HUES6 (cell line): ENCODE measurements around the gene TNK2.
A peak's percentile ranks its signal among the peaks of the same experiment; 100 is the strongest.
"Not testable (repeated sequence)": the region's sequence is repeated elsewhere in the genome, so short reads cannot be mapped to it uniquely, and the experiment has no call there.

ENCODE experiments used
- H3K27ac ChIP-seq: 2 replicates; pipeline ENCODE4 v1.7.0; 2013; ENCODE audit warnings: low read depth, mild to moderate bottlenecking, low read length, inconsistent platforms
- H3K27me3 ChIP-seq: 2 replicates; pipeline ENCODE4 v1.6.1; 2013; ENCODE audit warnings: low read length; ENCODE audit not compliant: control insufficient read depth, insufficient read depth
- H3K36me3 ChIP-seq: 2 replicates; pipeline ENCODE4 v1.6.1; 2013; ENCODE audit warnings: low read length; ENCODE audit not compliant: control insufficient read depth, insufficient read depth
- H3K4me1 ChIP-seq: 2 replicates; pipeline ENCODE4 v1.6.1; 2013; ENCODE audit warnings: low read length; ENCODE audit not compliant: control insufficient read depth, insufficient read depth
- H3K4me3 ChIP-seq: 2 replicates; pipeline ENCODE4 v1.5.1; 2013; ENCODE audit warnings: low read depth, low read length
- H3K9ac ChIP-seq: one replicate; pipeline ENCODE4 v1.6.1; 2013; ENCODE audit warnings: mild to moderate bottlenecking, low read length
- H3K9me3 ChIP-seq: 2 replicates; pipeline ENCODE4 v1.6.1; 2013; ENCODE audit warnings: low read depth, low read length; ENCODE audit not compliant: control insufficient read depth, insufficient read depth

Gene TNK2

GRCh38 chr3:195916291-195916690, 7.9 kb upstream of the TNK2 start:
- Histone ChIP-seq H3K9ac (no peak overlapping the region), H3K27me3 (peaks cover 2% of the 10 kb centered on the region; the same call in 1 of the 2 replicates), H3K4me1 (peaks cover 14% of the 10 kb centered on the region), H3K27ac (no peak overlapping the region), H3K9me3 (no peaks in the 10 kb centered on the region), H3K36me3 (no peaks in the 10 kb centered on the region), H3K4me3 (no peak overlapping the region)

- Histone ChIP-seq H3K9ac (peak overlapping the region; percentile 49), H3K4me3 (peak overlapping the region; percentile 31), H3K36me3 (no peaks in the 10 kb centered on the region), H3K27ac (peak overlapping the region; percentile 60), H3K27me3 (peaks cover 2% of the 10 kb centered on the region; the same call in 1 of the 2 replicates), H3K4me1 (peaks cover 25% of the 10 kb centered on the region), H3K9me3 (no peaks in the 10 kb centered on the region)
Observed at GRCh38 chr3:195914648-195915473, 6.5 kb upstream of the TNK2 start.

GRCh38 chr3:195914146-195914545, 5.8 kb upstream of the TNK2 start:
- not testable (repeated sequence) for H3K27me3 ChIP-seq, H3K36me3 ChIP-seq, H3K9me3 ChIP-seq, H3K4me3 ChIP-seq, H3K9ac ChIP-seq
- Histone ChIP-seq H3K4me1 (peaks cover 25% of the 10 kb centered on the region), H3K27ac (peak overlapping the region; percentile 60; the same call in 1 of the 2 replicates)

GRCh38 chr3:195913382-195913781, 5.0 kb upstream of the TNK2 start:
- no peaks in the 10 kb centered on the region for H3K36me3 ChIP-seq
- no peak overlapping the region for H3K9ac ChIP-seq
- peaks cover 2% of the 10 kb centered on the region; the same call in 1 of the 2 replicates for H3K27me3 ChIP-seq
- no peak overlapping the region for H3K27ac ChIP-seq
- peaks cover 25% of the 10 kb centered on the region for H3K4me1 ChIP-seq
- H3K9me3 ChIP-seq = no peaks in the 10 kb centered on the region
- H3K4me3 ChIP-seq = no peak overlapping the region

GRCh38 chr3:195911946-195912270, 3.6 kb upstream of the TNK2 start:
- H3K9me3 ChIP-seq = no peaks in the 10 kb centered on the region
- no peak overlapping the region for H3K9ac ChIP-seq
- peaks cover 38% of the 10 kb centered on the region for H3K4me1 ChIP-seq
- no peak overlapping the region for H3K4me3 ChIP-seq
- H3K36me3 ChIP-seq = no peaks in the 10 kb centered on the region
- no peak overlapping the region for H3K27ac ChIP-seq
- H3K27me3 ChIP-seq = peaks cover 8% of the 10 kb centered on the region; the same call in 1 of the 2 replicates

GRCh38 chr3:195911041-195911945, 2.9 kb upstream of the TNK2 start:
- H3K27ac ChIP-seq = no peak overlapping the region
- H3K4me1 ChIP-seq = peaks cover 40% of the 10 kb centered on the region
- H3K36me3 ChIP-seq = no peaks in the 10 kb centered on the region
- H3K4me3 ChIP-seq = no peak overlapping the region
- H3K27me3 ChIP-seq = peaks cover 6% of the 10 kb centered on the region; the same call in 1 of the 2 replicates
- H3K9ac ChIP-seq = no peak overlapping the region
- no peaks in the 10 kb centered on the region for H3K9me3 ChIP-seq

GRCh38 chr3:195910499-195910845, 2.1 kb upstream of the TNK2 start:
- H3K27me3 ChIP-seq = peaks cover 6% of the 10 kb centered on the region; the same call in 1 of the 2 replicates
- peak overlapping the region; percentile 83 for H3K4me3 ChIP-seq
- no peaks in the 10 kb centered on the region for H3K36me3 ChIP-seq
- peak overlapping the region; percentile 72; the same call in 1 of the 2 replicates for H3K27ac ChIP-seq
- H3K9me3 ChIP-seq = no peaks in the 10 kb centered on the region
- peak overlapping the region; percentile 88 for H3K9ac ChIP-seq
- peaks cover 40% of the 10 kb centered on the region for H3K4me1 ChIP-seq

GRCh38 chr3:195909644-195910498, 1.5 kb upstream of the TNK2 start:
- H3K27me3 ChIP-seq = peaks cover 6% of the 10 kb centered on the region; the same call in 1 of the 2 replicates
- peak overlapping the region; percentile 83 for H3K4me3 ChIP-seq
- H3K4me1 ChIP-seq = peaks cover 40% of the 10 kb centered on the region
- peak overlapping the region; percentile 72; the same call in 1 of the 2 replicates for H3K27ac ChIP-seq
- peak overlapping the region; percentile 88 for H3K9ac ChIP-seq
- no peaks in the 10 kb centered on the region for H3K36me3 ChIP-seq
- no peaks in the 10 kb centered on the region for H3K9me3 ChIP-seq

GRCh38 chr3:195908694-195909581, 587 bp upstream of the TNK2 start:
- Histone ChIP-seq H3K27ac (no peak overlapping the region), H3K27me3 (peaks cover 6% of the 10 kb centered on the region; the same call in 1 of the 2 replicates), H3K4me3 (peak overlapping the region; percentile 64), H3K4me1 (peaks cover 35% of the 10 kb centered on the region), H3K9me3 (no peaks in the 10 kb centered on the region), H3K9ac (peak overlapping the region; percentile 40), H3K36me3 (no peaks in the 10 kb centered on the region)

- Histone ChIP-seq H3K27me3 (peaks cover 6% of the 10 kb centered on the region; the same call in 1 of the 2 replicates), H3K4me1 (peaks cover 35% of the 10 kb centered on the region)
Observed at GRCh38 chr3:195907684-195907933, 742 bp downstream of the TNK2 start.

More at GRCh38 chr3:195907684-195907933, 742 bp downstream of the TNK2 start:
- peak overlapping the region; percentile 64 for H3K4me3 ChIP-seq
- no peaks in the 10 kb centered on the region for H3K9me3 ChIP-seq
- H3K36me3 ChIP-seq = no peaks in the 10 kb centered on the region
- H3K9ac ChIP-seq = peak overlapping the region; percentile 15
- no peak overlapping the region for H3K27ac ChIP-seq
